Ovary (tissue), 3 donors: ENCODE data around the gene BBS9.

Source experiments
- POLR2A ChIP-seq: fragments of 450-650 bp; IDR thresholded peaks from one replicate; pipeline ENCODE4 v1.6.1; 2017; ENCODE audit warnings: antibody characterized with exemption, mild to moderate bottlenecking, moderate library complexity
- TF ChIP-seq, protein P1 (sequence below), 3 donors: fragments of 450-650 bp in 2 of 3; fragments of 200-600 bp in 1 of 3; IDR thresholded peaks; one replicate each; pipeline versions ENCODE4 v1.5.1 to v1.8.0; 2016 to 2022; ENCODE audit warnings: antibody characterized with exemption in 3 of 3, mild to moderate bottlenecking in 1 of 3
- donor health status: DM: no; HTN: no; CAD: no.

- TF ChIP-seq, protein P1, sequence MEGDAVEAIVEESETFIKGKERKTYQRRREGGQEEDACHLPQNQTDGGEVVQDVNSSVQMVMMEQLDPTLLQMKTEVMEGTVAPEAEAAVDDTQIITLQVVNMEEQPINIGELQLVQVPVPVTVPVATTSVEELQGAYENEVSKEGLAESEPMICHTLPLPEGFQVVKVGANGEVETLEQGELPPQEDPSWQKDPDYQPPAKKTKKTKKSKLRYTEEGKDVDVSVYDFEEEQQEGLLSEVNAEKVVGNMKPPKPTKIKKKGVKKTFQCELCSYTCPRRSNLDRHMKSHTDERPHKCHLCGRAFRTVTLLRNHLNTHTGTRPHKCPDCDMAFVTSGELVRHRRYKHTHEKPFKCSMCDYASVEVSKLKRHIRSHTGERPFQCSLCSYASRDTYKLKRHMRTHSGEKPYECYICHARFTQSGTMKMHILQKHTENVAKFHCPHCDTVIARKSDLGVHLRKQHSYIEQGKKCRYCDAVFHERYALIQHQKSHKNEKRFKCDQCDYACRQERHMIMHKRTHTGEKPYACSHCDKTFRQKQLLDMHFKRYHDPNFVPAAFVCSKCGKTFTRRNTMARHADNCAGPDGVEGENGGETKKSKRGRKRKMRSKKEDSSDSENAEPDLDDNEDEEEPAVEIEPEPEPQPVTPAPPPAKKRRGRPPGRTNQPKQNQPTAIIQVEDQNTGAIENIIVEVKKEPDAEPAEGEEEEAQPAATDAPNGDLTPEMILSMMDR (IDR thresholded peaks at IDR 0.05), result no peak
- no peak for TF ChIP-seq POLR2A
Measured at GRCh38 chr7:33157781-33158180, 28.4 kb downstream of the BBS9 start.
